H9 (cell line): ENCODE results near the gene LRP10. TPM values are rescaled to one million over a fixed set of nuclear protein-coding genes. Genes with fewer than 3 reads are reported as not detected.

Source experiments
- DNase-seq: peaks from one replicate; pipeline ENCODE4 v3.0.0-alpha.2; 2017
- H2AFZ ChIP-seq: one replicate; pipeline ENCODE4 v1.6.1; 2013; ENCODE audit warnings: mild to moderate bottlenecking, low read length, control low read depth, moderate library complexity
- H2AK5ac ChIP-seq: 2 replicates; pipeline ENCODE4 v1.6.1; 2013; ENCODE audit warnings: low read length, control low read depth, mixed read lengths; ENCODE audit not compliant: insufficient read length
- H2BK120ac ChIP-seq: one replicate; pipeline ENCODE4 v1.6.1; 2013; ENCODE audit warnings: low read depth, mild to moderate bottlenecking, low read length, control low read depth, inconsistent platforms; ENCODE audit not compliant: poor library complexity, severe bottlenecking
- H2BK12ac ChIP-seq: 2 replicates; pipeline ENCODE4 v1.6.1; 2013; ENCODE audit warnings: low read length, control low read depth, mixed read lengths, low read depth; ENCODE audit not compliant: insufficient read length
- H2BK15ac ChIP-seq: 2 replicates; pipeline ENCODE4 v1.6.1; 2013; ENCODE audit warnings: low read depth, low read length, control low read depth
- H2BK20ac ChIP-seq: one replicate; pipeline ENCODE4 v1.6.1; 2013; ENCODE audit warnings: low read depth, mild to moderate bottlenecking, low read length, control low read depth, inconsistent platforms; ENCODE audit not compliant: poor library complexity, severe bottlenecking
- H2BK5ac ChIP-seq: 2 replicates; pipeline ENCODE4 v1.6.1; 2013; ENCODE audit warnings: low read length, control low read depth, mixed read lengths; ENCODE audit not compliant: insufficient read length
- H3K14ac ChIP-seq: 2 replicates; pipeline ENCODE4 v1.6.1; 2013; ENCODE audit warnings: low read length, control low read depth; ENCODE audit not compliant: insufficient read depth
- H3K18ac ChIP-seq: 2 replicates; pipeline ENCODE4 v1.6.1; 2013; ENCODE audit warnings: low read depth, mild to moderate bottlenecking, mixed read lengths, low read length, control low read depth; ENCODE audit not compliant: insufficient read length
- H3K23ac ChIP-seq: 2 replicates; pipeline ENCODE4 v1.6.1; 2013; ENCODE audit warnings: low read length, control low read depth, mixed read lengths, low read depth; ENCODE audit not compliant: insufficient read length
- H3K23me2 ChIP-seq: 2 replicates; pipeline ENCODE4 v1.6.1; 2013; ENCODE audit warnings: low read depth, mild to moderate bottlenecking, mixed read lengths, low read length, control low read depth; ENCODE audit not compliant: insufficient read length, poor library complexity, severe bottlenecking
- H3K27ac ChIP-seq: 2 replicates; pipeline ENCODE4 v1.5.1; 2013; ENCODE audit warnings: low read length, control low read depth, mixed read lengths, low read depth; ENCODE audit not compliant: insufficient read length
- H3K27me3 ChIP-seq: 2 replicates; pipeline ENCODE4 v1.6.1; 2013; ENCODE audit warnings: low read length, control low read depth, inconsistent platforms; ENCODE audit not compliant: insufficient read depth
- H3K4ac ChIP-seq: 2 replicates; pipeline ENCODE4 v1.6.1; 2013; ENCODE audit warnings: low read depth, mild to moderate bottlenecking, control low read depth, inconsistent platforms, low read length, moderate library complexity
- H3K4me1 ChIP-seq: 2 replicates; pipeline ENCODE4 v1.6.1; 2013; ENCODE audit warnings: low read length, control low read depth, inconsistent platforms; ENCODE audit not compliant: insufficient read depth
- H3K4me2 ChIP-seq: 2 replicates; pipeline ENCODE4 v1.6.1; 2013; ENCODE audit warnings: low read length, control low read depth, mixed read lengths; ENCODE audit not compliant: insufficient read length, insufficient read depth
- H3K56ac ChIP-seq: 2 replicates; pipeline ENCODE4 v1.6.1; 2013; ENCODE audit warnings: low read depth, mild to moderate bottlenecking, mixed read lengths, low read length, control low read depth; ENCODE audit not compliant: insufficient read length
- H3K79me1 ChIP-seq: 2 replicates; pipeline ENCODE4 v1.6.1; 2013; ENCODE audit warnings: low read depth, mild to moderate bottlenecking, moderate library complexity, low read length, control low read depth, inconsistent platforms; ENCODE audit not compliant: insufficient read depth, poor library complexity, severe bottlenecking
- H3K79me2 ChIP-seq: 2 replicates; pipeline ENCODE4 v1.6.1; 2013; ENCODE audit warnings: low read length, control low read depth, inconsistent platforms; ENCODE audit not compliant: insufficient read depth
- H3K9ac ChIP-seq: 2 replicates; pipeline ENCODE4 v1.6.1; 2013; ENCODE audit warnings: low read length, control low read depth, mixed read lengths; ENCODE audit not compliant: insufficient read length; ENCODE audit errors: extremely low read depth
- H3K9me3 ChIP-seq: one replicate; pipeline ENCODE4 v1.6.1; 2013; ENCODE audit warnings: low read depth, low read length, inconsistent platforms; ENCODE audit not compliant: control insufficient read depth
- H3T11ph ChIP-seq: one replicate; pipeline ENCODE4 v1.6.1; 2013; ENCODE audit warnings: mild to moderate bottlenecking, low read length, control low read depth, inconsistent platforms
- H4K20me1 ChIP-seq: one replicate; pipeline ENCODE4 v1.6.1; 2013; ENCODE audit not compliant: control insufficient read depth, insufficient read length, insufficient read depth
- H4K5ac ChIP-seq: 2 replicates; pipeline ENCODE4 v1.6.1; 2013; ENCODE audit warnings: low read depth, mild to moderate bottlenecking, mixed read lengths, low read length, control low read depth; ENCODE audit not compliant: insufficient read length
- H4K8ac ChIP-seq: replicated peaks from 2 replicates; pipeline ENCODE4 v1.6.1; 2013; ENCODE audit warnings: low read length, control low read depth, mixed read lengths, low read depth; ENCODE audit not compliant: insufficient read length
- H4K91ac ChIP-seq: 2 replicates; pipeline ENCODE4 v1.6.1; 2013; ENCODE audit warnings: low read depth, mild to moderate bottlenecking, moderate library complexity, mixed read lengths, low read length, control low read depth; ENCODE audit not compliant: insufficient read length
- H3K27ac Mint-ChIP-seq, 3 experiments: 2 replicates in 2 of 3; 3 replicates in 1 of 3; pipeline ENCODE4 v1.8.0; 2020 to 2021; ENCODE audit warnings: mixed read lengths in 3 of 3, mild to moderate bottlenecking in 1 of 3, moderate library complexity in 1 of 3
- H3K27me3 Mint-ChIP-seq: 2 replicates; pipeline ENCODE4 v1.8.0; 2021; ENCODE audit warnings: low read depth, mild to moderate bottlenecking, moderate library complexity, mixed read lengths
- H3K36me3 Mint-ChIP-seq, 3 experiments: 2 replicates in 2 of 3; 3 replicates in 1 of 3; pipeline ENCODE4 v1.8.0; 2020 to 2021; ENCODE audit warnings: low read depth in 3 of 3, mixed read lengths in 3 of 3; ENCODE audit not compliant: insufficient read depth in 1 of 3
- H3K4me1 Mint-ChIP-seq, 2 experiments: 2 replicates each; pipeline ENCODE4 v1.8.0; 2020; ENCODE audit warnings: mixed read lengths in 2 of 2
- H3K4me3 Mint-ChIP-seq, 2 experiments: 2 replicates in 1 of 2; 3 replicates in 1 of 2; pipeline ENCODE4 v1.8.0; 2020 to 2021; ENCODE audit warnings: mild to moderate bottlenecking in 2 of 2, mixed read lengths in 2 of 2, moderate library complexity in 1 of 2
- H3K9me3 Mint-ChIP-seq, 2 experiments: 2 replicates in 1 of 2; 3 replicates in 1 of 2; pipeline ENCODE4 v1.8.0; 2020; ENCODE audit warnings: mild to moderate bottlenecking in 2 of 2, mixed read lengths in 2 of 2, moderate library complexity in 1 of 2
- CTCF ChIP-seq: fragments of 200-600 bp; sonication (generic); conservative IDR thresholded peaks from 3 replicates; pipeline ENCODE4 v1.8.0; 2021; ENCODE audit warnings: antibody characterized with exemption, mild to moderate bottlenecking
- WGBS: extraction: QIAGEN DNeasy Blood & Tissue Kit; methylation state at CpG from one replicate; pipeline ENCODE4 v1.1.7; 2013; ENCODE audit warnings: missing lambda C conversion rate, low lambda C conversion rate, mixed read lengths; ENCODE audit not compliant: insufficient read length; ENCODE audit errors: extremely low coverage; 5-methylcytosine and 5-hydroxymethylcytosine counted together
- total RNA-seq: library from RNA; stranded (reverse); gene quantifications from 2 replicates; pipeline ENCODE4 v1.2.1, GENCODE V29; 2021

LRP10 gene
- total RNA-seq, 1 experiment from 2014 or later, result 13.3 TPM

DNA sequence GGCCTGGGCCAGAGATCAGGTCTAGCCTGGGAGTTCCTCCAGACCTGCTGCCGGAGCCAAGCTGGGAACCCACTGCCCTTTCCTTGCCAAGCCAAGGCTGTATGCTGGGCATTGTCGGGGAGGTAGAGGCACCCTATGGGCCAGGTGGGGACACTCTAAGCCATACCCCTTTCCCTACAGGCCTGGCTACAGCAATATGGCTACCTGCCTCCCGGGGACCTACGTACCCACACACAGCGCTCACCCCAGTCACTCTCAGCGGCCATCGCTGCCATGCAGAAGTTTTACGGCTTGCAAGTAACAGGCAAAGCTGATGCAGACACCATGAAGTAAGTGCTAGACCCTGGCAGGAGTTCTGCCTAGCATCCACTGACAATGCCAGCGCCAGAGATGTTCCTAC is 30.2 kb upstream of the LRP10 start:
- Histone ChIP-seq H4K8ac (no peak overlapping the region), H2BK20ac (no peak overlapping the region), H4K91ac (no peak overlapping the region), H4K5ac (no peak overlapping the region), H3K23ac (no peak overlapping the region), H2BK12ac (no peak overlapping the region), H2BK120ac (no peak overlapping the region), H3K79me2 (no peaks in the 10 kb centered on the region; the same call in 1 of the 2 replicates), H3T11ph (no peak overlapping the region), H3K56ac (no peak overlapping the region), H2AFZ (no peak overlapping the region), H3K9ac (no peak overlapping the region), H3K9me3 (no peaks in the 10 kb centered on the region), H3K79me1 (no peaks in the 10 kb centered on the region), H3K4ac (no peak overlapping the region), H2AK5ac (no peak overlapping the region), H3K23me2 (peaks cover 8% of the 10 kb centered on the region), H3K27ac (no peak overlapping the region), H3K4me2 (no peak overlapping the region), H3K4me1 (peaks cover 9% of the 10 kb centered on the region; the same call in 1 of the 2 replicates), H4K20me1 (no peaks in the 10 kb centered on the region), H2BK15ac (no peak overlapping the region), H3K27me3 (no peaks in the 10 kb centered on the region), H2BK5ac (no peak overlapping the region), H3K14ac (no peak overlapping the region), H3K18ac (no peak overlapping the region)
- Mint-ChIP-seq H3K27ac (peak overlapping the region in 1 of 3 experiments; percentile 46; a peak in 1 of 7 replicates), H3K4me3 (no peak overlapping the region), H3K9me3 (no peaks in the 10 kb centered on the region), H3K4me1 (peaks cover 23 to 26% of the 10 kb centered on the region in 2 experiments), H3K36me3 (peaks cover 16 to 57% (median 49%) of the 10 kb centered on the region in 3 experiments), H3K27me3 (no peaks in the 10 kb centered on the region)
- no peak for TF ChIP-seq CTCF
- WGBS, result no CpG with 5 or more reads among the region's 9 CpGs
- no peak for DNase-seq
